ENCODE data around the gene CDK5RAP1. TPM values are rescaled to one million over a fixed set of nuclear protein-coding genes. Genes with fewer than 3 reads are reported as not detected.

The CDK5RAP1 gene
- total and polyA plus RNA-seq, 2 donors (not counting 3 experiments of a cell fraction or from before 2014, with no cell fraction given): 30.8 to 36.5 TPM

DNA sequence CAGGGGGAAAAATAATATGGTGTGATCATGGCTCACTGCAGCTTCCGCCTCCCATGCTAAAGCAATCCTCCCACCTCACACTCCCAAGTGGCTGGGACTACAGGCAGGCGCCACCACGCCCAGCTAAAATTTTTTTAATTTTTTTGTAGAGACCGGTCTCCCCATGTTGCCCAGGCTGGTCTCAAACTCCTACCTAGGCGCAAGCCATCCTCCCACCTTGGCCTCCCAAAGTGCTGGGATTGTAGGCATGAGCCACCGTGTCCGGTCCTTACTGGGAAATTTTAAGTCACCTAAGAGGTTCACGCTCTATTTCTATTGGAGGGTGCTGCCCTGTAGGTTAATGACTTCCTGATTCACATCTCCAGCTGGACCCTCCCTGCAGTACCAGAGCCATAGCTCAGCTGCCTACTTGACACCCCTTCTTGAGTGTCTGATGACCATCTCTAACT is 626 bp upstream of the CDK5RAP1 start:
- Histone ChIP-seq H3K27ac (ENCODE audit: insufficient read depth, low read depth, low read length) (no peak overlapping the region), H3K9ac (replicated peaks; ENCODE audit: extremely low read depth, insufficient read depth, low read length) (peak overlapping the region; percentile 75), H3K27me3 (ENCODE audit: control insufficient read depth in 2 of 2, insufficient read depth in 2 of 2, low read length in 2 of 2) (no peaks in the 10 kb centered on the region), H3K9me3 (replicated peaks; ENCODE audit: control insufficient read depth, insufficient read depth, low read length) (no peaks in the 10 kb centered on the region), H3K36me3 (ENCODE audit: control insufficient read depth in 2 of 2, extremely low read depth in 1 of 2, insufficient read depth in 2 of 2, low read length in 2 of 2) (no peaks in the 10 kb centered on the region), H2AFZ (ENCODE audit: low read depth, low read length) (peak overlapping the region; percentile 65), H3K4me3 (replicated peaks in 1 of 3; ENCODE audit: insufficient read depth in 1 of 3, low read depth in 1 of 3, low read length in 3 of 3) (peak overlapping the region; percentile 44 to 81 (median 76)), H3K4me2 (ENCODE audit: insufficient read depth, low read length) (peak overlapping the region; percentile 78), H3K79me2 (ENCODE audit: control insufficient read depth, insufficient read depth, low read length) (peaks cover 38% of the 10 kb centered on the region), H3K9me1 (replicated peaks; ENCODE audit: control insufficient read depth, extremely low read depth, insufficient read depth, low read length) (no peaks in the 10 kb centered on the region), H4K20me1 (replicated peaks; ENCODE audit: control insufficient read depth, extremely low read depth, insufficient read depth, low read length) (no peaks in the 10 kb centered on the region), H3K4me1 (ENCODE audit: control insufficient read depth, extremely low read depth, insufficient read depth, low read length) (peaks cover 10% of the 10 kb centered on the region)
- BruUV-seq (replicated peaks): TSS peak; percentile 68
- POLR2A ChIA-PET: no interaction called here
- dilution Hi-C loops (cut with MboI; ENCODE audit: extremely low pct_ligation_motif_present, low sequenced_read_pairs): no loop called here
- DNase-seq (ENCODE audit: low read depth, low spot score) (no peak), FAIRE-seq (no peak)
- TF ChIP-seq, protein P1, sequence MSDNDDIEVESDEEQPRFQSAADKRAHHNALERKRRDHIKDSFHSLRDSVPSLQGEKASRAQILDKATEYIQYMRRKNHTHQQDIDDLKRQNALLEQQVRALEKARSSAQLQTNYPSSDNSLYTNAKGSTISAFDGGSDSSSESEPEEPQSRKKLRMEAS (IDR thresholded peaks at IDR 0.05; ENCODE audit: insufficient read depth, insufficient read length): no peak
- TF ChIP-seq GATA2 (IDR thresholded peaks at IDR 0.05; ENCODE audit: insufficient read depth, insufficient read length, low read depth, low read length) (no peak), JUN (IDR thresholded peaks at IDR 0.05; ENCODE audit: borderline replicate concordance, insufficient read depth, insufficient read length, low read depth) (no peak), POLR2AphosphoS5 (IDR thresholded peaks at IDR 0.05; ENCODE audit: insufficient read depth, low read depth, low read length) (no peak), CTCF (IDR thresholded peaks at IDR 0.05; ENCODE audit: extremely low read depth in 1 of 2, insufficient read depth in 1 of 2, low read depth in 1 of 2, low read length in 2 of 2) (no peak), POLR2A (IDR thresholded peaks at IDR 0.05; ENCODE audit: low read depth, low read length) (no peak), FOS (IDR thresholded peaks at IDR 0.05; ENCODE audit: borderline replicate concordance, insufficient read depth, low read length) (no peak), EZH2 (IDR thresholded peaks at IDR 0.05; ENCODE audit: borderline replicate concordance, low read depth, low read length, severe bottlenecking) (no peak), MYC (IDR thresholded peaks at IDR 0.05; ENCODE audit: low read depth, low read length) (no peak)
- intact Hi-C loops (cut with micrococcal nuclease): loop anchor here (1.0 kb wide), 1 partner anchor 251 kb away; no protein-coding TSS in a partner anchor
- CTCF ChIA-PET: interaction anchor here (0.5 to 2.5 kb wide), 5 partner anchors 10 to 266 kb away, joined by 3 to 11 read pairs (median 4); no protein-coding TSS in a partner anchor

Measured in endothelial cell of umbilical vein (primary cell).